BE2C (cell line): ENCODE results near the gene FAM210A. TPM values are rescaled to one million over a fixed set of nuclear protein-coding genes. Genes with fewer than 3 reads are reported as not detected.

ENCODE experiments used
- DNase-seq: peaks from one replicate; pipeline ENCODE4 v3.0.0-alpha.2; 2020
- H3K27me3 ChIP-seq: fragments of 250-450 bp; sonication (Bioruptor Pico); 2 replicates; pipeline ENCODE4 v1.5.1; 2020; ENCODE audit warnings: mild to moderate bottlenecking
- H3K36me3 ChIP-seq: fragments of 250-450 bp; sonication (Bioruptor Pico); 2 replicates; pipeline ENCODE4 v1.5.1; 2020; ENCODE audit warnings: mild to moderate bottlenecking
- H3K4me1 ChIP-seq: fragments of 250-450 bp; sonication (Bioruptor Pico); 2 replicates; pipeline ENCODE4 v1.5.1; 2020
- H3K4me3 ChIP-seq: 2 replicates; pipeline ENCODE4 v1.5.1; 2011; ENCODE audit warnings: low read depth, low read length
- H3K9me3 ChIP-seq: fragments of 250-450 bp; sonication (Bioruptor Pico); 2 replicates; pipeline ENCODE4 v1.5.1; 2020
- CTCF ChIP-seq: IDR thresholded peaks from 2 replicates; pipeline ENCODE4 v1.5.1; 2012; ENCODE audit warnings: mild to moderate bottlenecking, low read depth, low read length
- polyA plus RNA-seq: library from polyadenylated mRNA; unstranded; fragments of >200 nt; gene quantifications from one replicate; pipeline ENCODE4 v1.2.1, GENCODE V29; 2012; ENCODE audit warnings: low read depth, missing spikeins; ENCODE audit not compliant: insufficient read length, insufficient read depth

Gene FAM210A
- 6.0 TPM for polyA plus RNA-seq

GRCh38 chr18:13726232-13726971 is at the start of gene FAM210A, which contains the start of gene RNMT:
TSS of gene FAM210A (minus strand) at chr18:13726558. CDS start at chr18:13682077, 44,481 bp downstream.
TSS of gene RNMT (plus strand) at chr18:13726673. CDS start at chr18:13731518, 4,845 bp downstream.
- no peaks in the 10 kb centered on the region for H3K27me3 ChIP-seq
- no peaks in the 10 kb centered on the region for H3K4me1 ChIP-seq
- DNase-seq, result peak; percentile 90
- peak within 1 kb of the TSS; percentile 79 for H3K4me3 ChIP-seq
- H3K9me3 ChIP-seq, result no peaks in the 10 kb centered on the region
- TF ChIP-seq CTCF, result no peak
- no peaks in the 10 kb centered on the region for H3K36me3 ChIP-seq

DNA sequence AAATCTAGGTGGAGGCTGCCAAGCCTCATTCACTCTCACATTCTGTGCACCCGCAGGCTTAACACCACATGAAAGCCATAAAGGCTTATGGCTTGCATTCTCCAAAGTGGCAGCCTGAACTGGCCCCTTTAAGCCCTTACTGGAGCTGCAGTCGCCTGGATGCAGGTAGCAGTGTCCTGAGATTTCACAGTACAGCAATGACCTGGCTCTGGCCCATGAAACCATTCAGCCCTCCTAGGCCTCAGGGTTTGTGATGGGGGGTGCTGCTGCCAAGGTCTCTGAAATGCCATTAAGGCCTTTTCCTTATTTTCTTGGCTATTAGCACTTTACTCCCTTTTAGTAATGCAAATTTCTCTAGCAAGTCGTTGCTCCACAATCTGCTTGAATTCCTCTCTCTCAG is 48.7 kb upstream of the FAM210A start:
- no peaks in the 10 kb centered on the region for H3K36me3 ChIP-seq
- TF ChIP-seq CTCF, result no peak
- H3K4me1 ChIP-seq, result no peaks in the 10 kb centered on the region
- no peaks in the 10 kb centered on the region for H3K27me3 ChIP-seq
- H3K9me3 ChIP-seq, result no peaks in the 10 kb centered on the region
- DNase-seq, result no peak
- no peak overlapping the region for H3K4me3 ChIP-seq

DNA sequence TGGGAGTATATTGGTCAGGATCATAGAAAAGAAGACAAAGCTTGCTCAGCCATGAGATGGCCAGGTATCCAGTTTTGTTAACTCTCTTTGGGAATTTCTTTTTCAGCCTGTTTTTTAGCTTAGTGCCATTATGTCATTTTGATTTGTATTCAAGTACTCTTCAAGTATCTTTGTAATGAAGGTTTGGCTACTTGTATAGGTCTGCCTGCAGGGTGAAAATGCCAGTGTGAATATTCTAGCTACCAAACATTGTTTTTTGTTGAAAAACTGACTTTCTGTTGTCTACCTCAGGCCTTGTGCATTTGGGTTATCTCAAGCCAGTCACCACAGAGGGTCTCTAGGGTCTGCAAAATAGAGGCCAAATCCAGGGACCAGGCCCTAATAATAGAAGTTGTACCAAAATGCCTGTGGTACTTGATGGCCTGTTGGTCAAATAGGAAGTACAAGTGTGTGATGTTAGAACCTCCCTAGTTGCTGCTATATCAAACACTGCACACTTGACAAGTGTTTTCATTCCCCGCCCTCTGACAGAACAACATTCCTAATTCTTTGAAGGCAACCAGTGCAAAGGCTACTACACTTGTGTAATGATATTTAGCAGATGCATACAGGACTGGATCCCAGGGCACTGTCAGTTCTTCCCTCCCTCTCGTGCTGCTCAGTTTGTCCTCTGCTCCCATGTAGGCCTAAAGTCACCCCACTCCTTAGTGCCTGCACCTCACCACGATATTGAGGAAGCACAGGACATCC is 36.5 kb upstream of the FAM210A start:
- DNase-seq, result no peak
- no peak overlapping the region for H3K4me3 ChIP-seq
- no peaks in the 10 kb centered on the region for H3K9me3 ChIP-seq
- H3K27me3 ChIP-seq, result no peaks in the 10 kb centered on the region
- no peaks in the 10 kb centered on the region for H3K4me1 ChIP-seq
- TF ChIP-seq CTCF, result no peak
- H3K36me3 ChIP-seq, result no peaks in the 10 kb centered on the region

- Histone ChIP-seq H3K4me3 (no peak overlapping the region), H3K27me3 (no peaks in the 10 kb centered on the region), H3K36me3 (no peaks in the 10 kb centered on the region; the same call in 1 of the 2 replicates), H3K4me1 (no peaks in the 10 kb centered on the region), H3K9me3 (no peaks in the 10 kb centered on the region)
- no peak for DNase-seq
- no peak for TF ChIP-seq CTCF
These were observed 33.7 kb upstream of the FAM210A start for GRCh38 chr18:13760047-13760446.

DNA sequence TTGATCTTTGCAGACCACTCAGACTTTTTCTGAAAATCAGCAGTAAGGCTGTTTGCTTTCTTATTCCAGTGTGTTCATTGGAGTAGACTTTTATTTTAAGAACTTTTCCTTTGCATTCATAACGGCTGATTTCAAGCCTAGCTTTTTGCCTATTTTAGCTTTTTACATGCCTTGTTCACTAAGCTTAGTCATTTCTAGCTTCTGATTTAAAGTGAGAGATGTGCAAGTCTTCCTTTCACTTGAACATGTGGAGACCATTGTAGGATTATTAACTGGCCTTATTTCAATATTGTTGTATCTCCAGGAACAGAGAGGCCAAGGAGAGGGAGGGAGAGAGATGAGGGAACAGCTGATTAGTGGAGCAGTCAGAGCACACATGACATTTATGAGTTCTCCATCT is 32.3 kb upstream of the FAM210A start:
- no peak overlapping the region for H3K4me3 ChIP-seq
- H3K4me1 ChIP-seq, result no peaks in the 10 kb centered on the region
- H3K36me3 ChIP-seq, result peaks cover 4% of the 10 kb centered on the region; the same call in 1 of the 2 replicates
- no peak for TF ChIP-seq CTCF
- DNase-seq, result no peak
- H3K27me3 ChIP-seq, result no peaks in the 10 kb centered on the region
- no peaks in the 10 kb centered on the region for H3K9me3 ChIP-seq

GRCh38 chr18:13756671-13757070 is 30.3 kb upstream of the FAM210A start:
- Histone ChIP-seq H3K36me3 (peaks cover 4% of the 10 kb centered on the region; the same call in 1 of the 2 replicates), H3K27me3 (no peaks in the 10 kb centered on the region), H3K4me1 (no peaks in the 10 kb centered on the region), H3K9me3 (no peaks in the 10 kb centered on the region), H3K4me3 (no peak overlapping the region)
- no peak for TF ChIP-seq CTCF
- DNase-seq, result no peak
